Measurements from ENCODE around the gene NDUFAF7.
"Not testable (repeated sequence)": the region's sequence is repeated elsewhere in the genome, so short reads cannot be mapped to it uniquely, and the experiment has no call there.

Gene NDUFAF7, protein sequence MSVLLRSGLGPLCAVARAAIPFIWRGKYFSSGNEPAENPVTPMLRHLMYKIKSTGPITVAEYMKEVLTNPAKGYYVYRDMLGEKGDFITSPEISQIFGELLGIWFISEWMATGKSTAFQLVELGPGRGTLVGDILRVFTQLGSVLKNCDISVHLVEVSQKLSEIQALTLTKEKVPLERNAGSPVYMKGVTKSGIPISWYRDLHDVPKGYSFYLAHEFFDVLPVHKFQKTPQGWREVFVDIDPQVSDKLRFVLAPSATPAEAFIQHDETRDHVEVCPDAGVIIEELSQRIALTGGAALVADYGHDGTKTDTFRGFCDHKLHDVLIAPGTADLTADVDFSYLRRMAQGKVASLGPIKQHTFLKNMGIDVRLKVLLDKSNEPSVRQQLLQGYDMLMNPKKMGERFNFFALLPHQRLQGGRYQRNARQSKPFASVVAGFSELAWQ

DNA sequence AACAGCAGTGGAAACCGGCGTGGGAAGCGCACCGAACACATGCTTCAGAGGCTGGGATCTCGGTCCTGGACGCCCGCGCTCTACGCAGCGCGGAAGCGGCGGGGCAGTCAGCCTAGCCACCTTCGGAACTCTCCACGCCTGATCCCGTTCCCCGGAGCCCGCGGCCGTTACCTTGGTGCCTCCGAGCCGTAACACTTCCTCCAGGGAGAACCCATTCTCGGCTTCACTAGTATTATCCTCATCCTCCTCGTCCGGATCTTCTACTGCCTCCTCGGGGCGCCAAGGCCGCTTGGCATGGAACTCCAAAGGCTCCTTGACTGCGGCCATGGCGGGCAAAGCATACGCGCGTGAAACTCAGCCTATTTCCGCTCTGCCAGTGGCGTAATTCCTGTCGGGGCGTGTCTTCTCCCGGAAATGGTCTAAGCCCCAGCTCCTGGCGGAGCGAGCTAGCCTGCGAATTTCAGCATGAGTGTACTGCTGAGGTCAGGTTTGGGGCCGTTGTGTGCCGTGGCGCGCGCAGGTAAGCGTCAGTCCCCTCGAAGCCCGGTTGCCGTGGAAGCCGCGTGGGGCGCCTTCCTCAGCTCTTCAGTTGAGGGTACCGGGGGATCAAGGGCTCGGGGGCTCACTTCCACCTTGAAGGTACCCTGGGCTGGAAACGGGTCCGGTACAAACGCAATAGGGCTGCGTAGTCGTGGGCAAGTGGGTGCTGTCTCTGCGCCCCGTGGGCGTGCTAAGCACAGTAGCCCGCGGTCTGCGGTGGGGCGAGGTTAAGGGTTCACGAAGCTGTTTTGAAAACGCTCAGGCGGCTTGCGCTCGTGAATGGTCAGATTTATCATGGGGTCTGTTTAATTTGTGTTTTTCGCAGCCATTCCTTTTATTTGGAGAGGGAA, at the start of gene NDUFAF7, which contains the start of gene CEBPZ:
NDUFAF7 (plus strand) TSS at position 418 of the 890 bp plus-strand sequence; CDS start at position 466, 48 bp downstream.
CEBPZ (minus strand) TSS at position 356 of the 890 bp plus-strand sequence; CDS start at position 327, 29 bp downstream.
- DNase-seq (ENCODE audit: low spot score), result peak; percentile 94

DNA sequence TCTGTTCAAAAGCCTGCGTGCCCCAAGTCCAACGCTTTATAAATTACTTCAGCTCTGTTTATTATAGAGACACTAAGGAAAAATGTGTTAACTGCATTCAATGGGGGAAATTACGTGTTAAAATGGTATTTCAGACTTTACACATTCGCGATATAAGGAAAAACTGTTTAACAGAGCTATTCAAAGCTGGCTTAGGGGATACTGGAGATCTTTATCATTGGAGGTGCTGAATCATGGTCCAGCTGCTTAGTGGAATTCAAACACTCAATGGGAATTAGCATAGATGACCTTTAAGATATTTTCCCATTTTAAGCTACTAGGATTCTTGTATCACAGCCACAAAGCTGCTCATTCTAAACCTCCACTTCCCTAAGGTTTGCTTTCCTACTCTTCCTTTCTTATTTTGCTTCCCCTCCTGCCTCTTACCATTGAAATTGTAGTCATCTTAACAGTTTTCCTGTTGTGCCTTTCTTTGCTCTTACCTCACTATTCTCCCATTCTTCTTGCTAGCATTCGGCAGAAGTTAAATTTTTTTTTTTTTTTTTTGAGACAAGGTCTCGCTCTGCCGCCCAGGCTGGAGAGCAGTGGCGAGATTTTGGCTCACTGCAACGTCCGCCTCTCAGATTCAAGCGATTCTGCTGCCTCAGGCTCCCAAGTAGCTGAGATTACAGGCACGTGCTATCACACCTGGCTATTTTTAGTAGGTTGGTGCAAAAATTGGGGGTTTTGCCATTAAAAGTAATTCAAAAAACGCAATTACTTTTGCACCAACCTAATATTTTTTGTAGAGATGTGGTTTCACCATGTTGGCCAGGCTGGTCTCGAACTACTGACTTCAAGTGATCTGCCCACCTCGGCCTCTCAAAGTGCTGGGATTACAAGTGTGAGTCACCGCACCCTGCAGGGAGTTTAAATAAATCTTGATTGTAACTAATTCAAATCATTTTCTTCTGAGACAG, 49.5 kb upstream of the NDUFAF7 start:
- no peak for DNase-seq (ENCODE audit: low spot score)

DNA sequence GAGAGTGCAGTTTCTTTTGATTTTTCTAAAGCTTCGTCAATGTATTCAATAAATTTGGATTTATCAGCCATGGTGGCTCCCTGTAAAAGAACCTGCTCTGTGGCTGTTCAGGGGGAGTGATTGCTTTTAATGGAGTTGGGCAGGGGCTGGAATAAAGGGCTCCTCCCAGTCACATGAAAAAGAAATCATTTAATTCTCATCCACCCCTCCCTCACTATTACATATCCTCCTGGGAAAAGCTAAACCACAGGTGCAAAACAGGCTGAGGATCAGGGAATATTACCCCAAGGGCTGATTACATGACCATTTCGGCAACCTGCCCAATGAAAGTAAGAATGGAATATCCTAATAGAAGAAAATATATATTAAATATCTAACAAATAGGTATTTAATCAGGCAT, 42.9 kb upstream of the NDUFAF7 start, which contains the start of gene SULT6B1:
SULT6B1 (minus strand) TSS at position 101 of the 400 bp plus-strand sequence; CDS start at position 71, 30 bp downstream.
- no peak for DNase-seq (ENCODE audit: low spot score)

DNA sequence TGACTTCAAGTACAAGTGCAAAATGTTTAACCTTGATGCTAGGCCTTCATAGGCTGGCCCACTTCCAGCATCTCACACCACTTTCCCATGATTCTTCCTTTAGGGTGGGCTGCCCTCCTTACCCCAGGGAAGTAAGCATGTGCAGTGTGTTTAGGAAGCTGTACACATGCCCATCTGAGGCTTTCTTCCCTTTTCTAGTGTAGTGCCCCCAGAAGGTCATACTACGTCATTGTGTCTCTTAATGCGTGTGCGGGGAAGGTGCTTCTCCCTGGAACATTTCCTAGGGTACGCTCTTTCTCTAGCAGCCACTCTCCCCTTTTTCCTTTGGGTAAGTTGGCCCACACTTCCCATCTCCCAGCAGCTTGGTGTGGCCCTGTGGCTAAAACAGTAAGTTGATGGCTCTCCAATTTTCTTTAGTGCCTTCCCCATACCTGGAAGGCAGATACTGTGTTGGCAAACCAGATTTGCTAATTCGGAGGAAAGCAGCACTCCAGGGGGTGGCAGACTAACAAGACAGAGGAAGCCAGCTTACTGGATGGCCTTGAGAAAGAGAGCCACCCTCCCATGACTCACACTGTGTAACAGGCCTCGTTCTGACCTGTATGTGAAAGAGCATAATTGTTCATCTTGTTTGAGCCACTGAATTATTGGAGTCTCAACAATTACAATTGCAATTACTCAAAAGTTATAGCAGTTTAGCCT, 41.9 kb upstream of the NDUFAF7 start:
- DNase-seq (ENCODE audit: low spot score), result peak; percentile 82

DNA sequence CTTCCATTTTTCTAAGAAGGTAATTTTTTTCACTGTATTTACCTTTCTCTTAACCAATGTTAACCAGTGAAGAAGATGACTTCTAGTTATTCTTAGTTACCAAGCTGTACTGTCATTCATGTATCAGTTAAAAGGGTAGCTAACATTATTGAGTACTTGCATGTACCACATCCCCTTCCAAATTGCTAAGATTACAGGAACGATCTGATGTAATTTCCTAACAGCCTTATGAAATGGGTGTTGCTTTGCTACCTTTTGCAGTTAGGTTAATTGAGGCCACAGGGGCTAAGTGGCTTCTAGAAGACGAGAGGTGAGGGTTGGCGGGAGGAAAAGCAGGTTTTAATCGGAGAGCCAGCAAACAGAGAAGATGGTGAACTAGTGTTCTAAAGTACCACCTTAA, 41.2 kb upstream of the NDUFAF7 start:
- DNase-seq (ENCODE audit: low spot score), result no peak

DNA sequence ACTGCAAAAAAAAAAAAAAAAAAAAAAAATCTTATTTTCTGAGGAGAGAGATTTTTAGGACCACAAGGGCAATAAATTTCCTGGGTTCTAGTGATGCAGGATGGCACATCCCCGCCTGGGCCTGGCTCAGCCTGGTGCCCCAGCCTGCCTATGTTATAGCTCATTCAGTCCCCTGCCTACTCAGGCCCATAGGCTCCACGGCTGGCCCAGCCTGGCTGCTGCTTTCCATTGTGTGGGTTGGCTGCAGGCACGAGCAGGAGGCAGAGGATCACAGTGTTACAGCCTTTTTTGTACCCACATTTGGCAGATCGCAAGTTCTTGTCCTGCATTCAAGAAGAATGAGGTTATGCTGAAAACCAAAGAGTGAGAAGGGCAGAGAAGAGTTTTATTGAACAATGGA, 40.2 kb upstream of the NDUFAF7 start:
- DNase-seq (ENCODE audit: low spot score), result no peak

DNA sequence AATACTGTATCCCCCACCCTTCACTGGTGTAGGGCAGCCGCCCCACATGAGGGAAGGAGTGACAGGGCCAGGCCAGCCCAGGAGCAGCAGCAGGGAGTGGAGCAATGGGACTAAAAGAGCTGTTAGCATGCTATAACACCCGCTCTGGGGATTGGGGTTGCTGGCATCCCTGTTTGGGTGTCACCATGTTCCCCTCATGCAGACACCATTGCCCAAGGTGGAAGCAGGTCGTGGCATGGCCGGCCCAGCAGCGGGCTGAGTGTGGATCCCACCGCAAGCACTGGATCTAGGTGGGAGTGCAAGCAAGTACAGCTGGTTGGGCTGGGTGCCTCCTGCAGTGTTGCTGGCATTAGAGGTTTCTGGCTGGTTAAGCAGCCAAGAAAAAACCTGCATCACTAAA, 39.7 kb upstream of the NDUFAF7 start:
- no peak for DNase-seq (ENCODE audit: low spot score)

DNA sequence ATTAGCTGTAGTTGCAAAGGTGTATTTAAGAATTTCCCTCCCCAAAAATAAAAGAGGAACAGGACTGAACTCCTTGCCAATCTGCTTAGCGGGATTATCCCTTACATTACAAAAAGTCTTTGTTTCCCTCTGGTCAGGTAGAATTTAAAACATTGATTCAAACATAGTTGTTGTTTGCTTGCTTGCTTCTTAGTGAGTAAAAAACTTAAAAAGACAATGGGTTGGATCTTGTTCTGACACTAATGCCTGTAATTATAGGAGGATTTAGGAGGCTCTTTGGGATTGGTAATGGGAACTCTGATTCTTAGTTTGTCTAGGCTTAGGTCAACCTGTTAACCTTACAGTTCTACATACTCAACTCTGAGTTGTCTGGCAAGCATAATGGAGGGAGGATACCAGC, 38.9 kb upstream of the NDUFAF7 start:
- no peak for DNase-seq (ENCODE audit: low spot score)

DNA sequence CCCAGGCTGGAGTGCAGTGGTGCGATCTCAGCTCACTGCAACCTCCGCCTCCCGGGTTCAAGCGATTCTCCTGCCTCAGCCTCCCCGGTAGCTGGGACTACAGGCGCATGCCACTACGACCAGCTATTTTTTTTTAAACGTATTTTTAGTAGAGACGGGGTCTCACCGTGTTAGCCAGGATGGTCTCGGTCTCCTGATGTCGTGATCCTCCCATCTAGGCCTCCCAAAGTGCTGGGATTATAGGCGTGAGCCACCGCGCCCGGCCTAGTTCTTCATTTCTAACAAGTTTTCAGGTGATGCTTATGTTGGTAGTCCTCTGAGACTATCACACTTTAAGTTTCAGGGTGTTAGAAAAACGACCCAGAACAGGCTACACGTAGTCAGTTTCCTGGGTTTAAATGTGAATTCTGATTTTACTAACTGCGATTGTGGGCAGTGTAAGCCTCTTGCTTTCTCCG, 35.6 kb upstream of the NDUFAF7 start:
- DNase-seq (ENCODE audit: low spot score), result not testable (repeated sequence)

DNA sequence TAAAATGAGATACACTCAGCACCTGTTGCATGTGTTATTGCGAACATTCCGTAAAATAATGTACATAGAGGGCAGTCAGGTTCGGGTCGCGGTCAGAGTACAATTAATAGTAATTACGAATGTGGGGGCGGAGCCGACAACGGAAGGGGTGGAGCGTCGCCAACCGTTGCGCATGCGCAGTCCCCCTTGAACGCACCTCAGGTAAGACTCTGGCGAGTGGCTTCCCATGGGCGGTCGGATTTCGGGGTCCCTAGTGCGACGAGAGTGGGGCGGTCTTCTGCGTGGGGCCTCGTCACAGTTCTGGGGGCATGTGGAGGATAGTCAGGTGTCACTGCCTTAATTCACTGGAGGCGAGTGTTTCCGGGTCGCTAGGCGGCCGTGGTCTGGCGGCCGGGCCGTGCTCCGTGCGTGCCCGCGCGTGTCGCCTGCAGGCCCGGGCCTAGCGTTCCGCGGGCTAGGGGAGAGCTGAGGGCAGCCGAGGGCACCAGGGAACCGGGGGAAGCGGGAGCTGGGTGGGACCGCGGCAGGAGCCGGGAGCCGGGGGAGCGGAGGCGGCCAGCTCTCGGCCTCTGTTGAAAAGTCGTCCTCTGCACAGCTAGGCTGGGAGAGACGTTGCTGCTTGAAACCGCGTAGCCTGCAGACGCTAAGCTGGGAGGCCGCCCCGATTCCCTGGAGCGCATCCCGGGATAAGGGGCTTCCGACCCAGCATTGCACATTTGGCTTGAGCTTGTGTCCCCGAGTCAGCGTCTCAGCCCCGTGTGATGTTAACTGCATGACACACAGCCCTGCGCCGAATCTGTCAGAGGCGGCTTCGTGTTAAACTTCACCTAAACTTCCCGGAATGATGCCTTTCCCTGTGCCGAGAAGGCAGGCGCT, 34.9 kb upstream of the NDUFAF7 start, which contains the start of gene CEBPZOS:
CEBPZOS (plus strand) TSS at position 177 of the 876 bp plus-strand sequence. CDS start 3,209 bp downstream, outside the sequence.
- peak; percentile 88 for DNase-seq (ENCODE audit: low spot score)

DNA sequence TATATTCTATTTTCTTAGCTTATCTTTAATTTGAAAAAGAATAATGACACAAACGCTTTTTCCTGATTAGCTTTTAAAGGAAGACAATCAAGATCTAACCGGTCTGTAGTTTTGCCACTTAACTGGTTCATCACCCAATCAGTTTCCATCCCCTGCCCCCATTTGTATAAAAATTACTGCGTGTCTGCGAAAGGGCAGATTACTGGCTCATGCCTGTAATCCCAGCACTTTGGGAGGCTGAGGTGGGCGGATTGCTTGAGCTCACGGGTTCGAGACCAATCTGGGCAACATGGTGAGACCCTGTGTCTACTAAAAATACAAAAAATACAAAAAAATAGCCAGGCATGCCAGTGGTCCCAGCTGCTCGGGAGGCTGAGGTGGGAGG, 32.8 kb upstream of the NDUFAF7 start:
- DNase-seq (ENCODE audit: low spot score), result no peak

DNA sequence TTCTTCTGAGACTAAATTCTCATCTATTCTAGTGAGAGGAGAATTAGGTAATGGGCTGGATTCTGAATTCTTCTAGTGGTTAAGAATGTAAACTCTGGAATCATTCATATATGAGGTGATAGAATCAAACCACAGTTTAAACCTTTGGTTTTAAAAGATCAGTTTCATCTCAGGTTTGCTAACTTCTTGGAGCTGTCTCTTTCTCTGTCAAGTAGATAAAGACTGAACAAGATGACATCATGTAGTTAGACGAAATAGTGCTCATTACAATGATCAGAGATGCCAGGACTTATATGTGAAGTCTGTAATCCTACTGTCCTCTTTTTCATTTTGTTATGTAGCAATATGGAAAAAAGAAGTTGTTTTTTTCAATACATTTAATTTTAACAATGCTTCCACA, 30.2 kb upstream of the NDUFAF7 start:
- DNase-seq (ENCODE audit: low spot score), result no peak

DNA sequence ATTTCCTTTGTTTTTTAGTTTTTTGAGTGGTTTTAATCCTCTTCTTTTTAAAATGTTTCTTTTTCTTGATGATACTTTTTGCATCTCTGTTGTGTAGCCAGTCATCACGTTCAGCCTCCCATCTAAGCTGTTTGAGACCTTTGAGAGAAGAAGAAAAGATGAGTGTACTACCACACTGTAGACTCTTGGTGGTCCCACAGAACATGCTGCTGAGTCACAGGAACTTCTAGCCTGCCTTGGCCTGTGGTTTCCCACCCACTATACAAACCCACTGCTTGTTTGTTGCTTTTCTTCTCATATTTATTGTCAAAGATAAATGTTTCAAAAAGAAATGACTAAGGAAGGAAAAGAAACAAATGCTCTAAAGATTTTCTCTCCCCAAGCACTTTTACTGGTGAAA, 29.7 kb upstream of the NDUFAF7 start:
- DNase-seq (ENCODE audit: low spot score), result no peak

DNA sequence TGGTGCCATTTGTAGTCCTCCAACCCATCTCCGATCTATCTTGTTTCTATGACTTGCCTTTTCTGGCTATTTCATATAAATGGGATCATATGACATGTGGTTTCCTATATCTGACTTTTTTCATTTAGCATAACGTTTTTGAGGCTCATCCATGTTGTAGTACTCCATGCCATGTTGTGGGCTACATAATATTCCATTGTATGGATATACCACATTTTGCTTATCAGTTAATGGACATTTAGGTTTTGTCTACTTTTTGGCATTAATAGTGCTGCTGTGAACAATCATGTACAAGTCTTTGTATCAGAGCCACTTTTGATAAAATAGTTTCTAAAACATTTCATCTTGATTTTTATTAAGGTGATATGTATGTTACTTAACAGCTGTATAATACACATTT, 27.8 kb upstream of the NDUFAF7 start:
- no peak for DNase-seq (ENCODE audit: low spot score)

DNA sequence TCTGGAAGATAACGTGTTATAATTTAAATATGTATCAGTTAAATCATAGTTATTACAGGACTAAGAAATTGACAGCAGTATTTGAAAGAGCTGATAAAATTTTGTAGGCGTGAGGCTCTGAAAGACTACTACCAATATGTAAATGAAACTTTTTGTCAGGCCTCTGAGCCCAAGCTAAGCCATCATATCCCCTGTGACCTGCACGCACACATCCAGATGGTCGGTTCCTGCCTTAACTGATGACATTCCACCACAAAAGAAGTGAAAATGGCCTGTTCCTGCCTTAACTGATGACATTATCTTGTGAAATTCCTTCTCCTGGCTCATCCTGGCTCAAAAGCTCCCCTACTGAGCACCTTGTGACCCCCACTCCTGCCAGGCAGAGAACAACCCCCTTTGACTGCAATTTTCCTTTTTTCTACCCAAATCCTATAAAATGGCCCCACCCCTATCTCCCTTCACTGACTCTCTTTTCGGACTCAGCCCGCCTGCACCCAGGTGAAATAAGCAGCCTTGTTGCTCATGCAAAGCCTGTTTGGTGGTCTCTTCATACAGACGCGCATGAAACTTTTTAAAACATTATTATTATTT, 26.3 kb upstream of the NDUFAF7 start:
- DNase-seq (ENCODE audit: low spot score), result not testable (repeated sequence)

DNA sequence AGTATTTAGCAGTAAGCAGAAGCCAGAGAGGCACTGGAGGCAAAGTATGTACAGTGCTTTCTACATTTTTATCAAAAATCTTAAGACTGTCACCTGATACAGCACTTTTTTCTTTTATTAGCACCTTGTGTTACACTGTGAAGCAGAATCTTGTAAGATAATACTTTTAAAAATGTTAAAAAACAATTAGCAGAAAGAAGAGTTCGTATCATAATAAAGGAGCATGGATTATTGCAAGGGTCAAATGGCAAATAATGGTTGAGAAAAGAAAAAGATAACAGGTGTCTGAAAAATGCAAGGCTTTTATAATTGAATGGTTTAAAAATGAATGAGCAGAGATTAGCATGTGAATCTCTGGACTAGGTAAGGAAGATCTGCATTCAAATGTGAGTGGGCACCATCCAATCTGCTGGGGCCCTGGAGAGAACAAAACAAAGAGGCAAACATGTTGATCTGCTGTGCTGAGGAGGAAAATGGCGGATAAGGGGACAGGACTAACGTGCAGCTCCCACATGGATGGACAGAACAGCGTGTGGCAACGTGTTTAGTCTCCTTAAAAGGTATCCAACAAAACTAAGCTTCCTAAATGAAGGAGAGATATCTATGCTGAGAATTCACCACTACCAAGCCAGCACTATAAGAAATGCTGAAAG, 25.6 kb upstream of the NDUFAF7 start:
- no peak for DNase-seq (ENCODE audit: low spot score)

DNA sequence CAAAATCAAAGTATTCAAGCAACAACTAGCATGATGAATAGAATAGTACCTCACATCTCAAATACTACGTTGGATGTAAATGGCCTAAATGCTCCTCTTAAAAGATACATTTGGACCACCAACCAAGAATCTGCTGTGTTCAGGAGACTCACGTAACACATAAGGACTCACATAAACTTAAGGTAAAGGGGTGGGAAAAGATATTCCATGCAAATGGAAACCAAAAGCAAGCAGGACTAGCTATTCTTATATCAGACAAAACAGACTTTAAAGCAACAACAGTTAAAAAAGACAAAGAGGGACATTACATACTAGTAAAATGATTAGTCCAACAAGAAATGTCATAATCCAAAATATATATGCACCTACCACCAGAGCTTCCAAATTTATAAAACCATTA, 24.7 kb upstream of the NDUFAF7 start:
- not testable (repeated sequence) for DNase-seq (ENCODE audit: low spot score)

DNA sequence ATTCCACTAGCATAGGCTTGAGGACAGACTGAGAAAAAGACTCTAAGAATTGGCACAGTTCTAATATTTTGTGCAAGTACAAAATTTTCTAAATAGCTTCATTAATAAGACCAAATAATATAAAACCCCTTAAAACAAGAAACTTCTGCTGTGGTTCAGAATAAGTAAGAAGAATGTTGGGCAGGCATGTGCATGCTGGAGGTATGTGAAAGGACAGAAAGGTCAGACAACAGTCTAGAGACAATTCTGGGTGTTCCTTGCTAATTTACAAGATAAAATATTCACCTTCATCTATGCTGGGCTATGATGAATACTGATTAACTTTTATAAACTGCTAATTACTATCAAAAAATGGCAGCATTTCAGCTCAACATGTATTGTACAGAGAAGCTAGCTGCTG, 20.2 kb upstream of the NDUFAF7 start:
- DNase-seq (ENCODE audit: low spot score), result no peak

DNA sequence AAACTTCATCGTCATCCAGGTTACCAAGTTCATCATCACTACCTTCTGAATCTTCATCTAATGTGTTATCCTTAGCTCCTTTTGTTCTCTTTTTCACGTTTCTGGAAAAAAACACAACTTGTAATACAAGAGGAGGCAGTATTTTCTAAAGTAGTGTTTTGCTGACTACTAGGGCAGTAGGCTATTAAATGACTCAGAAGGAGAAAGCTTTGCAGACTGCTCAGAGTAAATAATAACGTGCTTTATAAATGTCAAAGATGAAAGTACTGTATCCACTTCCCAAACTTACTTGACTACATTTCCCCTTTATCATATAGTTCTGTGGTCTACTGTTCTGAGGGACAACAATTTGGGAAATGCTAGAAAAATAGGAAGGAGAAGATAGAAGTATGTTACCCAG, 19.5 kb upstream of the NDUFAF7 start:
- DNase-seq (ENCODE audit: low spot score), result no peak
